ENCODE results near the gene TMEM147. TPM values are rescaled to one million over a fixed set of nuclear protein-coding genes. Genes with fewer than 3 reads are reported as not detected.
A peak's percentile ranks its signal among the peaks of the same experiment; 100 is the strongest.
"Not testable (repeated sequence)": the region's sequence is repeated elsewhere in the genome, so short reads cannot be mapped to it uniquely, and the experiment has no call there.

TMEM147 gene
- total RNA-seq, 6 donors from 2014 or later = 25.1 to 94.2 (median 71.2) TPM

DNA sequence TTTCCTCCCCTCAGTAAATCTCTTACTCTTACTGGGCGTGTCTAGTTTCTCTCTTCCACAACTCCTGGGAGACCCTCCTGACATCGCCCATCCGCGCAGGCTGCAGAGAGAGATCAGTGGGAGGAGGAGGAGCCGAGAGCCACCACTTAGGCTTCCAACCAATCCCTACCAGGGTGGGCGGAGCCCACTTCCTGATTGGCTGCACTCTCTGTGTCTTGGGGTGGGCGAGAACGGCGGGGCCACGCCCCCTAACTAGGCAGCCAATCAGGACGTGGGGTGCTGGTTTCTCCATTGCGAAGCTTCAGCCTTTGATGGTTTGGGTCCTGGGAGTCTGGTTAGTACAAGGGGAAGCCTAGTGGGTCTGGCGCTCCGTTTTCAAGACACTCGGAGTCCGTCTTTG, 40.4 kb downstream of the TMEM147 start, which contains the start of gene PMIS2:
PMIS2 (plus strand) TSS at position 326 of the 400 bp plus-strand sequence. CDS start 87 bp downstream, outside the sequence.
- H3K4me1 ChIP-seq = no peaks in the 10 kb centered on the region
- TF ChIP-seq POLR2A (IDR thresholded peaks at IDR 0.05) (no peak), POLR2AphosphoS5 (IDR thresholded peaks at IDR 0.05) (no peak), EP300 (IDR thresholded peaks at IDR 0.05) (no peak)
- TF ChIP-seq, protein P1, sequence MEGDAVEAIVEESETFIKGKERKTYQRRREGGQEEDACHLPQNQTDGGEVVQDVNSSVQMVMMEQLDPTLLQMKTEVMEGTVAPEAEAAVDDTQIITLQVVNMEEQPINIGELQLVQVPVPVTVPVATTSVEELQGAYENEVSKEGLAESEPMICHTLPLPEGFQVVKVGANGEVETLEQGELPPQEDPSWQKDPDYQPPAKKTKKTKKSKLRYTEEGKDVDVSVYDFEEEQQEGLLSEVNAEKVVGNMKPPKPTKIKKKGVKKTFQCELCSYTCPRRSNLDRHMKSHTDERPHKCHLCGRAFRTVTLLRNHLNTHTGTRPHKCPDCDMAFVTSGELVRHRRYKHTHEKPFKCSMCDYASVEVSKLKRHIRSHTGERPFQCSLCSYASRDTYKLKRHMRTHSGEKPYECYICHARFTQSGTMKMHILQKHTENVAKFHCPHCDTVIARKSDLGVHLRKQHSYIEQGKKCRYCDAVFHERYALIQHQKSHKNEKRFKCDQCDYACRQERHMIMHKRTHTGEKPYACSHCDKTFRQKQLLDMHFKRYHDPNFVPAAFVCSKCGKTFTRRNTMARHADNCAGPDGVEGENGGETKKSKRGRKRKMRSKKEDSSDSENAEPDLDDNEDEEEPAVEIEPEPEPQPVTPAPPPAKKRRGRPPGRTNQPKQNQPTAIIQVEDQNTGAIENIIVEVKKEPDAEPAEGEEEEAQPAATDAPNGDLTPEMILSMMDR (IDR thresholded peaks at IDR 0.05) = no peak
- WGBS, 2 donors = 33 to 34% methylated on average over 9 to 16 of the region's 16 CpGs
- ATAC-seq (ENCODE audit: low FRiP score in 2 of 2) (no peak), DNase-seq (no peak)
- no peaks in the 10 kb centered on the region for H3K36me3 ChIP-seq
- H3K27ac ChIP-seq = no peak within 1 kb of the TSS
- H3K9me3 ChIP-seq = no peaks in the 10 kb centered on the region
- H3K4me3 ChIP-seq = no peak within 1 kb of the TSS
- no peaks in the 10 kb centered on the region for H3K27me3 ChIP-seq

GRCh38 chr19:35587321-35587720, 41.9 kb downstream of the TMEM147 start:
- Histone ChIP-seq H3K36me3 (no peaks in the 10 kb centered on the region), H3K9me3 (no peaks in the 10 kb centered on the region), H3K27ac (no peak overlapping the region), H3K4me1 (no peaks in the 10 kb centered on the region), H3K4me3 (no peak overlapping the region), H3K27me3 (no peaks in the 10 kb centered on the region)
- 40 to 41% methylated on average over 1 of the region's 1 CpG for WGBS, 2 donors
- ATAC-seq (ENCODE audit: low FRiP score in 2 of 2) (no peak), DNase-seq (no peak)
- TF ChIP-seq POLR2A (IDR thresholded peaks at IDR 0.05) = no peak
- no peak for TF ChIP-seq POLR2AphosphoS5 (IDR thresholded peaks at IDR 0.05)
- no peak for TF ChIP-seq EP300 (IDR thresholded peaks at IDR 0.05)
- TF ChIP-seq, protein P1 (IDR thresholded peaks at IDR 0.05) = no peak

DNA sequence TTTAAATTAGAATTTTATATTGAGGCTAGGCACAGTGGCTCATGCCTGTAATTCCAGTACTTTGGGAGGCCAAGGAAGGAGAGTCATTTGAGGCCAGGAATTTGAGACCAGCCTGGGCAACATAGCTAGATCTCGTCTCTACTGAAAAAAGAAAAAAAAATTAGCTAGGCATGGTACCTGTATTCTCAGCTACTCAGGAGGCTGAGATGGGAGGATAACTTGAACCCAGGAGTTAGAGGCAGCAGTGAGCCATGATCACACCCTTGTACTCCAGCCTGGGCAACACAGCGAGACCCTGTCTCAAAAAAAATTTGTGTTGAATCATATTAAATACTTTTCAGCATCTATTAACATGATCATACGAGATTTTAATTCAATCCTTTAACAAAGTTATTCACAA, 45.4 kb downstream of the TMEM147 start:
- H3K27me3 ChIP-seq = no peaks in the 10 kb centered on the region
- no peak overlapping the region for H3K27ac ChIP-seq
- ATAC-seq (ENCODE audit: low FRiP score in 2 of 2) (no peak), DNase-seq (no peak)
- H3K4me1 ChIP-seq = no peaks in the 10 kb centered on the region
- H3K36me3 ChIP-seq = no peaks in the 10 kb centered on the region
- 86 to 87% methylated on average over 3 of the region's 3 CpGs for WGBS, 2 donors
- TF ChIP-seq, protein P1 (IDR thresholded peaks at IDR 0.05) = no peak
- no peak for TF ChIP-seq POLR2A (IDR thresholded peaks at IDR 0.05)
- no peak for TF ChIP-seq POLR2AphosphoS5 (IDR thresholded peaks at IDR 0.05)
- TF ChIP-seq EP300 (IDR thresholded peaks at IDR 0.05) = no peak
- no peak overlapping the region for H3K4me3 ChIP-seq
- no peaks in the 10 kb centered on the region for H3K9me3 ChIP-seq

- Histone ChIP-seq H3K4me3 (no peak overlapping the region), H3K4me1 (no peaks in the 10 kb centered on the region), H3K27ac (no peak overlapping the region), H3K27me3 (no peaks in the 10 kb centered on the region), H3K9me3 (no peaks in the 10 kb centered on the region), H3K36me3 (no peaks in the 10 kb centered on the region)
- ATAC-seq (ENCODE audit: low FRiP score in 2 of 2) (no peak), DNase-seq (no peak)
- WGBS, 2 donors = 27% methylated on average over 8 of the region's 8 CpGs
- TF ChIP-seq, protein P1 (IDR thresholded peaks at IDR 0.05) = peak in 4 of 6 experiments; percentile 26 to 47 (median 41)
- TF ChIP-seq POLR2AphosphoS5 (IDR thresholded peaks at IDR 0.05) (no peak), EP300 (IDR thresholded peaks at IDR 0.05) (no peak)
Observed at GRCh38 chr19:35592226-35592625, 46.8 kb downstream of the TMEM147 start.

DNA sequence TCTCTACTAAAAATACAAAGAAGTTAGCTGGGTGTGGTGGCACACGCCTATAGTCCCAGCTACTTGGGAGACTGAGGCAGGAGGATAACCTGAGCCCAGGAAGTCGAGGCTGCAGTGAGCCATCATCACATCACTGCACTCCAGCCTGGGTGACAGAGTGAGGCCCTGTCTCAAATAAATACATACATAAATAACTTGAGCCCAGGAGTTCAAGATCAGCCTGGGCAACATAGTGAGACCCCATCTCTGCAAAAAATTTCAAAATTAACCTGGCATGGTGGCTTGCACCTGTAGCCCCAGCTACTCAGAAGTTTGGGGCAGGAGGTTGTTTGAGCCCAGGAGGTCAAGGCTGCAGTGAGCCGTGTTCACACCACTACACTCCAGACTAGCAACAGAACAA, 49.6 kb downstream of the TMEM147 start:
- not testable (repeated sequence) for H3K27me3 ChIP-seq; H3K9me3 ChIP-seq; H3K4me1 ChIP-seq; DNase-seq; H3K36me3 ChIP-seq; H3K4me3 ChIP-seq; H3K27ac ChIP-seq; ATAC-seq (ENCODE audit: low FRiP score in 2 of 2)
- 69 to 85% methylated on average over 3 of the region's 3 CpGs for WGBS, 2 donors

Measured in upper lobe of left lung (tissue), 6 donors.